Stimulated activated effector memory CD8-positive, alpha-beta T cell treated with anti-CD3 and anti-CD28 coated beads, Interleukin-12 subunit alpha, Interleukin-12 subunit beta, amount 100 ng/mL, for 72 hours (primary cell): ENCODE measurements around the gene CALCOCO2.
"Not testable (repeated sequence)": the region's sequence is repeated elsewhere in the genome, so short reads cannot be mapped to it uniquely, and the experiment has no call there.

ENCODE experiments used
- ATAC-seq: fragments of 150-1000 bp; cut with Tn5 transposase; 2 replicates; pipeline ENCODE4 v1.10.0; 2021
- DNase-seq, 2 donors: peaks; one replicate each; pipeline ENCODE4 v3.0.0; 2021 to 2022; ENCODE audit warnings: low spot score in 2 of 2
- H3K27ac Mint-ChIP-seq: one replicate; pipeline ENCODE4 v1.8.0; 2022; ENCODE audit warnings: mild to moderate bottlenecking, mixed read lengths
- H3K36me3 Mint-ChIP-seq: one replicate; pipeline ENCODE4 v1.8.0; 2022; ENCODE audit warnings: mild to moderate bottlenecking, mixed read lengths
- H3K4me1 Mint-ChIP-seq: one replicate; pipeline ENCODE4 v1.8.0; 2022; ENCODE audit warnings: mixed read lengths
- H3K4me3 Mint-ChIP-seq: one replicate; pipeline ENCODE4 v1.8.0; 2022; ENCODE audit warnings: mild to moderate bottlenecking, mixed read lengths
- H3K9me3 Mint-ChIP-seq: one replicate; pipeline ENCODE4 v1.8.0; 2022; ENCODE audit warnings: mixed read lengths

Gene CALCOCO2

DNA sequence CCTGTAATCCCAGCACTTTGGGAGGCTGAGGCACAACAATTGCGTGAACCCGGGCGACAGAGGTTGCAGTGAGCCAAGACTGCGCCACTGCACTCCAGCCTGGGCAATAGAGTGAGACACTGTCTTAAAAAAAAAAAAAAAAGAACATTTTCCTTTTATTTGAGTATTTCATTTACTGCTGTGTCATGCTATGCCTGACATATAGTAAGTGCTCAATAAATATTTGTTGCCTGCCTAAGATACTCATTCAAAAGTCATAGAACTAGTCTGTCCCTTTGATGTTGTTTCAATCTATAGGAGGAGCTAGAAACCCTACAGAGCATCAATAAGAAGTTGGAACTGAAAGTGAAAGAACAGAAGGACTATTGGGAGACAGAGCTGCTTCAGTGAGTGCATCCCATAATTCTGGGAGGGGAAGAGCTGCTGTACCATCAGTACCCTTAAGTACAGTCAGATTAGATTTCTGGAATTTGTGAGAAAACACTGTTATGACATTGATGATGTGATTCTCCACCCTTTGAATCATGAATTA is 20.0 kb downstream of the CALCOCO2 start:
- Mint-ChIP-seq H3K36me3 (peaks cover 95% of the 10 kb centered on the region), H3K4me1 (no peaks in the 10 kb centered on the region), H3K9me3 (no peaks in the 10 kb centered on the region), H3K27ac (no peak overlapping the region), H3K4me3 (no peak overlapping the region)
- ATAC-seq (no peak), DNase-seq (no peak)

GRCh38 chr17:48854774-48855476 is 24.1 kb downstream of the CALCOCO2 start:
- H3K9me3 Mint-ChIP-seq = no peaks in the 10 kb centered on the region
- no peaks in the 10 kb centered on the region for H3K4me1 Mint-ChIP-seq
- no peak for DNase-seq
- H3K4me3 Mint-ChIP-seq = no peak overlapping the region
- H3K27ac Mint-ChIP-seq = no peak overlapping the region
- ATAC-seq = no peak
- H3K36me3 Mint-ChIP-seq = peaks cover 100% of the 10 kb centered on the region

DNA sequence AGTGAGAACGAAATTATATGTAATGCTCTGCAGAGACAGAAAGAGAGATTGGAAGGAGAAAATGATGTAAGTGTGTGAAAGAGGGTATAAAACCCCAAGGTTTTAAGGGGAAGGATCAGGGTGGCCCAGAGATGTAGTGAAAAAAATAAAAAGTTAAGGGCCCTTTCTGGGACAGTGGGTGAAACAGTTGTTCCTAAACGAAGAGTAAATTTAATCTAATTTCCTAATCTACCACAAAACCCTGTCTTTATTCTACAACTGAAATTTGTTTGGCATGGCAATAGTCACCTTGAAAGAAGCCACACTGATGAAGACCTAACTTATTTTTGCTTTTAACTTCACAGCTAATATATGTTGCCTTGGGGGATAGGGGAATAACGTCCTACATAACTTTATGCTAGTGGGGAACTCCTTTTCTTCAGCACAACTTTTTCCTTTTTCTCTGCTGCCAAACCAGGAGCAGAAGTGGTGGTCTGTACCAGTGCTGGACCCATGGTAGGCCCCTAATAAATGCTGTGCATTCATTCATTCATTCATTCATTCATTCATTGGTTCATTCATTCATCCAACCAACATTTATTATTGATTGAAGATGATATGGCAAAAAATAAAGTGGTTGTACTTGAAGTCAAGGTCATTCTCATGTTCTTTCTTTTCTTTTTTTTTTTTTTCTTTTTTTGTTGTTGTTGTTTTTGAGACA is 25.4 kb downstream of the CALCOCO2 start:
- Mint-ChIP-seq H3K4me1 (no peaks in the 10 kb centered on the region), H3K36me3 (peaks cover 100% of the 10 kb centered on the region), H3K27ac (no peak overlapping the region), H3K9me3 (no peaks in the 10 kb centered on the region), H3K4me3 (no peak overlapping the region)
- no peak for DNase-seq
- no peak for ATAC-seq

DNA sequence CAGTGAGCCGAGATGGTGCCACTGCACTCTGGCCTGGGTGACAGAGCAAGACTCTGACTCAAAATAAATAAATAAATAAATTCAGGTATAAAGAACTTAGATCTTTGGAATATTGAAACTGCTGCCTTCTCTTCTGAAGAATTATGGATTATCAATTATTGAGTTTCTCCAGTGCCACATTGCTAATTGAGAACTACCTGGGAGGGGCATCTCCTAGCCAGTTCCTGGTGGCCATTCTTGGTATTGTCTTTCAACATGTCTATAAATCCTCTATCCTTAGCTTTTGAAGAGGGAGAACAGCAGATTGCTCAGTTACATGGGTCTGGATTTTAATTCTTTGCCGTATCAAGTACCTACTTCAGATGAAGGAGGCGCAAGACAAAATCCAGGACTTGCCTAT is 29.2 kb downstream of the CALCOCO2 start:
- no peak for ATAC-seq
- H3K4me1 Mint-ChIP-seq = no peaks in the 10 kb centered on the region
- H3K9me3 Mint-ChIP-seq = no peaks in the 10 kb centered on the region
- DNase-seq = no peak
- H3K36me3 Mint-ChIP-seq = peaks cover 94% of the 10 kb centered on the region
- H3K4me3 Mint-ChIP-seq = no peak overlapping the region
- no peak overlapping the region for H3K27ac Mint-ChIP-seq

DNA sequence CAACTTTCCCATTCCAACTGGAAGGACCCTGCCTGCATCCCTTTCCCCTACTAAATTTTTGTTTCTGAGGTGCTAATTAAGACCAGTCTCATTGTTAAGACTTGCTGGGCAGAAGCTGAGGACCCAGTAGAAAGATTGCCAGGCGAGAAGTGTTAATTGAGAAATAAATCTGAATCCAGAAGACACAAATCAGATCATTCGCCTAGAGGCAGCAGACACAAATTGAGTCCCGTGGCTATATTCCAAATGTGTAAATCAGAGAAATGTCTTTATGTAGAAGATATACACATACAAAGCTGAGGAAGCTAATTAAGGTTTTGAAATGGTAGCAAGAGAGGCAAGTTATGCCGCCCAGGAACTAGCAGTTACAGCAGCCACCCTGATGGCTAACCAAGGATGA is 29.6 kb downstream of the CALCOCO2 start:
- no peak overlapping the region for H3K4me3 Mint-ChIP-seq
- ATAC-seq = no peak
- H3K36me3 Mint-ChIP-seq = peaks cover 94% of the 10 kb centered on the region
- no peak for DNase-seq
- no peaks in the 10 kb centered on the region for H3K9me3 Mint-ChIP-seq
- H3K4me1 Mint-ChIP-seq = no peaks in the 10 kb centered on the region
- peak overlapping the region; percentile 63 for H3K27ac Mint-ChIP-seq

DNA sequence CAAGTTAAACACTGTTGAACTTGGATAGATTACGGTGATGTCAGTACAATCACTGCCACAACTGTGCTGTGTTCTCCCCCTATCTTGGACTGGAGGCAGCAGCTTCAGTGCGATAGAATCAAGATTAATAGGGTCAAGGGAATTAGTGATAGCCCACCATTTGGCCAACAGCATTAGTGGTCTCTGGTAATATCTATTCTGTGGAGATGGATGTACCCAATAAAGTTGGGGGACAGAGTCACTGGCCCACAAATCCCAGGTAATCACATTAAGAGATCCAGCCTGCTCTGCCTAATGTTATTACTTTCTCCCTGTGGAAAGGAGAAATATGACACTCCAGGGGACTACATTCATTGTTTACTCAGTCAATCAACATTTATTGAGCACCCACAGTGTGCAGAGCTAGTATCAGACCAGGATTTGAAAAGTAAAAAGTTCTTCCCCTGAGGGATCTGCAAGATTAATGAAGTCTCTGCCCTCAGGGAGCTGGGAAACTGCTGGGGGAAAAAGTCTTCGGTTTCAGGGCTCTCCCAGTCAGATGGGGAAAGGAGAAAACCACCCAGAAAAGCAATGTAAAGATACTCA is 38.2 kb downstream of the CALCOCO2 start:
- no peak for DNase-seq
- ATAC-seq = no peak
- no peak overlapping the region for H3K4me3 Mint-ChIP-seq
- H3K27ac Mint-ChIP-seq = no peak overlapping the region
- peaks cover 24% of the 10 kb centered on the region for H3K36me3 Mint-ChIP-seq
- peaks cover 6% of the 10 kb centered on the region for H3K4me1 Mint-ChIP-seq
- no peaks in the 10 kb centered on the region for H3K9me3 Mint-ChIP-seq

- no peak for ATAC-seq
- Mint-ChIP-seq H3K4me1 (peaks cover 6% of the 10 kb centered on the region), H3K36me3 (peaks cover 16% of the 10 kb centered on the region), H3K9me3 (no peaks in the 10 kb centered on the region), H3K27ac (no peak overlapping the region), H3K4me3 (no peak overlapping the region)
- DNase-seq = no peak
Measured at GRCh38 chr17:48869821-48870318, 39.0 kb downstream of the CALCOCO2 start.

- no peak overlapping the region for H3K4me3 Mint-ChIP-seq
- peaks cover 6% of the 10 kb centered on the region for H3K4me1 Mint-ChIP-seq
- ATAC-seq (no peak), DNase-seq (no peak)
- H3K27ac Mint-ChIP-seq = no peak overlapping the region
- H3K9me3 Mint-ChIP-seq = no peaks in the 10 kb centered on the region
- peaks cover 6% of the 10 kb centered on the region for H3K36me3 Mint-ChIP-seq
Measured at GRCh38 chr17:48871035-48871550, 40.3 kb downstream of the CALCOCO2 start.

DNA sequence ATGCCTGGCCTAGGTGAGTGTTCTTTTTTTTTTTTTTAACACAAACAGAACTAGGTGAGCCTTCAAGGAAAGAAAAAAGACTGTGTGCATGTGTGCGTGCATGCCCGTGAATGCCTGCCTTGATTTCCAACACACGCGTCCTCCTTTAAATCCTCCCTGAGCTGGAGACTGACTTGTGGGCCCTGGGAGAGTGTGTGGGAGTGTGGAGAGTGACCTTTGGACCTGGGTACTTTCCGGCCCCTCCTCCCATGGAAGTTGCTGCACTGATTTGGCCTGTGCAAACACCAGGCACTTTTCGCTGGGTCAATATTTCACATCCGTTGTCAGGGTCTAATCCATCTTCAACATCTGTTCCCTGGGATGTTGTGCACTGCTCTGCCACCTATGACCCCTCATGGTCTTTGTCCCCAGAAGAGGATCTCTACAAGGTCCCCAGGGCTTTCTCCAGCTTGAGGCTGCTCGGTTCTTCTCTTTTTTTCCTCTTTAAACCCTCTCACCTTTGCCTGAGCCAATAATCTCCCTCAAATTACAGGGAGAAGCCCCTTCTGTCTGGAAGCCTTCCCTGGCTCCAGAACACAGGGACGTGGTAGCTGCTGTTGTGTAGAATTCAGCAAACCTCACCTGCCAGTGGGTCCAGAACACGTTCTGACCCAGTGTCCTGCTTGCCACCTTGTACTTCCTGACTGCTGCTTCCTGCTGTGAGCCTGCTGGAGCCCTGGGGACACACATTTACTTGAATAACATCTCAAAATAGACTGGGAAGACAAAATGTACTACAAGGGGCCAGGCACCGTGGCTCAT is 40.9 kb downstream of the CALCOCO2 start:
- Mint-ChIP-seq H3K4me3 (no peak overlapping the region), H3K9me3 (no peaks in the 10 kb centered on the region), H3K4me1 (peaks cover 6% of the 10 kb centered on the region), H3K27ac (no peak overlapping the region), H3K36me3 (no peaks in the 10 kb centered on the region)
- DNase-seq = no peak
- no peak for ATAC-seq

- not testable (repeated sequence) for H3K36me3 Mint-ChIP-seq, H3K9me3 Mint-ChIP-seq, H3K4me1 Mint-ChIP-seq, ATAC-seq, H3K4me3 Mint-ChIP-seq, DNase-seq, H3K27ac Mint-ChIP-seq
Measured at GRCh38 chr17:48872409-48872808, 41.6 kb downstream of the CALCOCO2 start.

GRCh38 chr17:48873209-48873608 is 42.4 kb downstream of the CALCOCO2 start:
- Mint-ChIP-seq H3K36me3 (no peaks in the 10 kb centered on the region), H3K27ac (no peak overlapping the region)

GRCh38 chr17:48873696-48874443 is 43.0 kb downstream of the CALCOCO2 start:
- no peak for ATAC-seq
- Mint-ChIP-seq H3K9me3 (no peaks in the 10 kb centered on the region), H3K36me3 (no peaks in the 10 kb centered on the region), H3K4me1 (peaks cover 6% of the 10 kb centered on the region), H3K4me3 (no peak overlapping the region), H3K27ac (no peak overlapping the region)
- no peak for DNase-seq

More at GRCh38 chr17:48873209-48873608, 42.4 kb downstream of the CALCOCO2 start:
- H3K9me3 Mint-ChIP-seq = no peaks in the 10 kb centered on the region
- H3K4me1 Mint-ChIP-seq = peaks cover 6% of the 10 kb centered on the region
- no peak overlapping the region for H3K4me3 Mint-ChIP-seq
- DNase-seq = no peak
- no peak for ATAC-seq

- H3K27ac Mint-ChIP-seq = no peak overlapping the region
- no peak overlapping the region for H3K4me3 Mint-ChIP-seq
- H3K36me3 Mint-ChIP-seq = no peaks in the 10 kb centered on the region
- peak; percentile 37 to 72 for DNase-seq
- ATAC-seq = peak; percentile 84
- no peaks in the 10 kb centered on the region for H3K9me3 Mint-ChIP-seq
- no peaks in the 10 kb centered on the region for H3K4me1 Mint-ChIP-seq
Measured at GRCh38 chr17:48878920-48879898, 48.4 kb downstream of the CALCOCO2 start.
